ENCODE data around the gene EMD.

Gene EMD

GRCh38 chrX:154348114-154348531 lies 31.0 kb upstream of the EMD start:
- H3K4me3 ChIP-seq (replicated peaks; ENCODE audit: low read depth, low read length) = no peak overlapping the region
- no peak for TF ChIP-seq CTCF (IDR thresholded peaks at IDR 0.05; ENCODE audit: low read length, missing control alignments)
- no peak for DNase-seq (ENCODE audit: low read depth)

GRCh38 chrX:154348646-154349358 lies 30.3 kb upstream of the EMD start:
- no peak for DNase-seq (ENCODE audit: low read depth)
- no peak overlapping the region for H3K4me3 ChIP-seq (replicated peaks; ENCODE audit: low read depth, low read length)
- TF ChIP-seq CTCF (IDR thresholded peaks at IDR 0.05; ENCODE audit: low read length, missing control alignments) = no peak

GRCh38 chrX:154349359-154349935 lies 29.6 kb upstream of the EMD start:
- no peak for DNase-seq (ENCODE audit: low read depth)
- TF ChIP-seq CTCF (IDR thresholded peaks at IDR 0.05; ENCODE audit: low read length, missing control alignments) = no peak
- no peak overlapping the region for H3K4me3 ChIP-seq (replicated peaks; ENCODE audit: low read depth, low read length)

GRCh38 chrX:154349979-154350378 lies 29.1 kb upstream of the EMD start:
- no peak for TF ChIP-seq CTCF (IDR thresholded peaks at IDR 0.05; ENCODE audit: low read length, missing control alignments)
- no peak overlapping the region for H3K4me3 ChIP-seq (replicated peaks; ENCODE audit: low read depth, low read length)
- no peak for DNase-seq (ENCODE audit: low read depth)

GRCh38 chrX:154350429-154351182 lies 28.5 kb upstream of the EMD start:
- no peak overlapping the region for H3K4me3 ChIP-seq (replicated peaks; ENCODE audit: low read depth, low read length)
- DNase-seq (ENCODE audit: low read depth) = no peak
- no peak for TF ChIP-seq CTCF (IDR thresholded peaks at IDR 0.05; ENCODE audit: low read length, missing control alignments)

- TF ChIP-seq CTCF (IDR thresholded peaks at IDR 0.05; ENCODE audit: low read length, missing control alignments) = no peak
- H3K4me3 ChIP-seq (replicated peaks; ENCODE audit: low read depth, low read length) = no peak overlapping the region
- DNase-seq (ENCODE audit: low read depth) = no peak
These were observed 27.7 kb upstream of the EMD start for GRCh38 chrX:154351183-154352011.

Data from fibroblast of pulmonary artery (primary cell).